ENCODE measurements around the gene CWC25. TPM values are rescaled to one million over a fixed set of nuclear protein-coding genes. Genes with fewer than 3 reads are reported as not detected.
"Not testable (repeated sequence)": the region's sequence is repeated elsewhere in the genome, so short reads cannot be mapped to it uniquely, and the experiment has no call there.

Gene CWC25
- polyA plus RNA-seq, 3 donors: 9.6 to 19.8 (median 19.3) TPM

GRCh38 chr17:38796451-38797157, 28.5 kb downstream of the CWC25 start:
- 54 to 59% (median 59%) methylated on average over 5 of the region's 5 CpGs for WGBS, 3 donors
- no peak overlapping the region for H3K27ac ChIP-seq (ENCODE audit: low read depth, low read length)

GRCh38 chr17:38794221-38794620, 30.9 kb downstream of the CWC25 start:
- H3K27ac ChIP-seq (ENCODE audit: low read depth, low read length): no peak overlapping the region
- 93 to 97% (median 96%) methylated on average over 5 of the region's 5 CpGs for WGBS, 3 donors

- H3K27ac ChIP-seq (ENCODE audit: low read depth, low read length): no peak overlapping the region
- 95 to 100% (median 98%) methylated on average over 5 of the region's 5 CpGs for WGBS, 3 donors
Measured at GRCh38 chr17:38791162-38791561, 34.0 kb downstream of the CWC25 start.

- not testable (repeated sequence) for H3K27ac ChIP-seq (ENCODE audit: low read depth, low read length)
- 66 to 77% (median 74%) methylated on average over 13 of the region's 13 CpGs for WGBS, 3 donors
Measured at GRCh38 chr17:38790148-38790707, 34.9 kb downstream of the CWC25 start.

- H3K27ac ChIP-seq (ENCODE audit: low read depth, low read length): no peak overlapping the region
- WGBS, 3 donors: 0 to 26% (median 14%) methylated on average over 1 of the region's 1 CpG
Measured at GRCh38 chr17:38789185-38789584, 35.9 kb downstream of the CWC25 start.

GRCh38 chr17:38787999-38788398, 37.1 kb downstream of the CWC25 start:
- 89 to 99% (median 95%) methylated on average over 4 of the region's 4 CpGs for WGBS, 3 donors
- H3K27ac ChIP-seq (ENCODE audit: low read depth, low read length): not testable (repeated sequence)

GRCh38 chr17:38786372-38786771, 38.7 kb downstream of the CWC25 start:
- 78 to 82% (median 81%) methylated on average over 6 of the region's 6 CpGs for WGBS, 3 donors
- H3K27ac ChIP-seq (ENCODE audit: low read depth, low read length): no peak overlapping the region

GRCh38 chr17:38783227-38783626, 41.9 kb downstream of the CWC25 start:
- WGBS, 3 donors: 91 to 94% (median 94%) methylated on average over 3 of the region's 3 CpGs
- H3K27ac ChIP-seq (ENCODE audit: low read depth, low read length): no peak overlapping the region

- H3K27ac ChIP-seq (ENCODE audit: low read depth, low read length): no peak overlapping the region
- 86 to 93% (median 89%) methylated on average over 23 of the region's 23 CpGs for WGBS, 3 donors
Measured at GRCh38 chr17:38779965-38780752, 45.0 kb downstream of the CWC25 start.

- WGBS, 3 donors: 73 to 81% (median 75%) methylated on average over 7 of the region's 7 CpGs
- H3K27ac ChIP-seq (ENCODE audit: low read depth, low read length): no peak overlapping the region
Measured at GRCh38 chr17:38777641-38778250, 47.4 kb downstream of the CWC25 start.

- H3K27ac ChIP-seq (ENCODE audit: low read depth, low read length): no peak overlapping the region
Measured at GRCh38 chr17:38773258-38773657, 51.9 kb downstream of the CWC25 start.

GRCh38 chr17:38768417-38768816, 56.7 kb downstream of the CWC25 start:
- 56 to 70% (median 60%) methylated on average over 6 of the region's 6 CpGs for WGBS, 3 donors

GRCh38 chr17:38766341-38766740, 58.8 kb downstream of the CWC25 start:
- 88 to 91% (median 91%) methylated on average over 5 of the region's 5 CpGs for WGBS, 3 donors
- H3K27ac ChIP-seq (ENCODE audit: low read depth, low read length): no peak overlapping the region

More at GRCh38 chr17:38768417-38768816, 56.7 kb downstream of the CWC25 start:
- no peak overlapping the region for H3K27ac ChIP-seq (ENCODE audit: low read depth, low read length)

GRCh38 chr17:38762231-38762630, 62.9 kb downstream of the CWC25 start:
- H3K27ac ChIP-seq (ENCODE audit: low read depth, low read length): no peak overlapping the region
- 83 to 87% (median 86%) methylated on average over 3 of the region's 3 CpGs for WGBS, 3 donors

- no peak overlapping the region for H3K27ac ChIP-seq (ENCODE audit: low read depth, low read length)
- WGBS, 3 donors: 80 to 84% (median 83%) methylated on average over 4 of the region's 4 CpGs
Measured at GRCh38 chr17:38761612-38762011, 63.5 kb downstream of the CWC25 start.

GRCh38 chr17:38753071-38753506, 72.0 kb downstream of the CWC25 start:
- 6 to 8% (median 6%) methylated on average over 22 of the region's 22 CpGs for WGBS, 3 donors

GRCh38 chr17:38752308-38753070, 72.6 kb downstream of the CWC25 start, which contains the start of gene PSMB3:
PSMB3 (plus strand) TSS chr17:38752741; CDS start chr17:38752827, 86 bp downstream.
- H3K27ac ChIP-seq (ENCODE audit: low read depth, low read length): peak within 1 kb of the TSS; percentile 86
- 0% methylated on average over 44 of the region's 44 CpGs for WGBS, 3 donors

More at GRCh38 chr17:38753071-38753506, 72.0 kb downstream of the CWC25 start:
- H3K27ac ChIP-seq (ENCODE audit: low read depth, low read length): peak overlapping the region; percentile 86

- WGBS, 3 donors: 0 to 1% (median 0%) methylated on average over 44 of the region's 44 CpGs
- peak overlapping the region; percentile 80 for H3K27ac ChIP-seq (ENCODE audit: low read depth, low read length)
Measured at GRCh38 chr17:38751808-38752307, 73.3 kb downstream of the CWC25 start.
